ENCODE measurements around the gene MRLN. TPM values are rescaled to one million over a fixed set of nuclear protein-coding genes. Genes with fewer than 3 reads are reported as not detected.

Gene MRLN
- total RNA-seq, 4 donors from 2014 or later = not detected

- Histone ChIP-seq H3K9me3 (no peaks in the 10 kb centered on the region), H3K36me3 (no peaks in the 10 kb centered on the region), H3K4me1 (no peaks in the 10 kb centered on the region), H3K27me3 (no peaks in the 10 kb centered on the region), H3K4me3 (no peak overlapping the region), H3K27ac (no peak overlapping the region)
- DNase-seq = no peak
- intact Hi-C loops (cut with DNase I) = no loop called here
- TF ChIP-seq POLR2A (IDR thresholded peaks at IDR 0.05) (no peak), CTCF (IDR thresholded peaks at IDR 0.05) (no peak)
- WGBS, 2 donors = 87 to 96% methylated on average over 1 of the region's 1 CpG
Measured at GRCh38 chr10:59694936-59695335, 58.3 kb downstream of the MRLN start.

DNA sequence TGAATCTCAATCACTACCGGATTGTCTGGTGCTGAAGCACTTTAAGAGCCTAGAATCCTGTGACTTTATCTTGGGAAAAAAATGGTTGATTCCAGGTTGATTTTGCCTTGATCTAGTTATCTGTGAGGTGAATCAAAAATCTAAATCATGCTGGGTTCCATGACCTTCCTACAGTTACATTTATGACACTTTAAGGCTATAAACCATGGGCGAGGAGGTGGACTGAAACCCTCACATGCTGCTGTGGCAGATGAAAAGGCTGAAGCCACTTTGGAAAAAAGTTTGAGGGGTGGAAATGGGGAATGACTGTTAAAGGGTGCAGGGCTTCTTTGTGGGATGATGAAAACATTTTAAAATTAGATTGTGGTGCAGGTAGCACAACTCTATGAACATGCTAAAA, 61.1 kb downstream of the MRLN start:
- Histone ChIP-seq H3K27ac (no peak overlapping the region), H3K4me3 (no peak overlapping the region), H3K4me1 (peaks cover 0 to 22% (median 0%) of the 10 kb centered on the region in 3 donors), H3K9me3 (no peaks in the 10 kb centered on the region), H3K36me3 (no peaks in the 10 kb centered on the region), H3K27me3 (no peaks in the 10 kb centered on the region)
- WGBS, 2 donors = 86 to 89% methylated on average over 2 of the region's 2 CpGs
- no peak for TF ChIP-seq CTCF (IDR thresholded peaks at IDR 0.05)
- no peak for TF ChIP-seq POLR2A (IDR thresholded peaks at IDR 0.05)
- intact Hi-C loops (cut with DNase I) = no loop called here
- DNase-seq = no peak

DNA sequence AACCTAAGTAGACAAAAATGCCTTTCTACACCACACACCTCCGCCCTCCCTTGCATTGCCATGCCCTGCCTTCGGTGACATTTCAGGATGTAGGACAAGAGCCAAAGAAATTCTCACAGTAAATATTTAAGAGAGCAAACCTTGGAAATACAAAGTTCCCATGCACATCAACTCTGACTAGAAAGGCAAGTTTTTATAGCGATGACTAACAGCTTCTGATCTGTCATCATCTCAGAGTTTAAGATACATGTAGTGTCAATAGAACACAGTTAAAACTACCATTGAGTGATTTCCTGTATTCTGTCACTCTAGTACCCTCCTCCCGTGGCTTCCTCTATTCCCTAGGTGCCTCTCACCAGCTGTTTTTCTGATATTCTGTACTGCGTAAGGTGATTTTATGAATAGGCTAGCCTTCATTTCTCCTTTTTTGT, 64.3 kb downstream of the MRLN start:
- TF ChIP-seq POLR2A (IDR thresholded peaks at IDR 0.05) (no peak), CTCF (IDR thresholded peaks at IDR 0.05) (no peak)
- H3K27me3 ChIP-seq = no peaks in the 10 kb centered on the region
- no peak overlapping the region for H3K4me3 ChIP-seq
- peak overlapping the region in 3 of 4 donors; percentile 45 to 69 (median 60) for H3K27ac ChIP-seq
- H3K4me1 ChIP-seq = peaks cover 0 to 22% (median 0%) of the 10 kb centered on the region in 3 donors
- 57 to 70% methylated on average over 5 of the region's 5 CpGs for WGBS, 2 donors
- H3K36me3 ChIP-seq = no peaks in the 10 kb centered on the region
- DNase-seq = no peak
- intact Hi-C loops (cut with DNase I) = no loop called here
- no peaks in the 10 kb centered on the region for H3K9me3 ChIP-seq

DNA sequence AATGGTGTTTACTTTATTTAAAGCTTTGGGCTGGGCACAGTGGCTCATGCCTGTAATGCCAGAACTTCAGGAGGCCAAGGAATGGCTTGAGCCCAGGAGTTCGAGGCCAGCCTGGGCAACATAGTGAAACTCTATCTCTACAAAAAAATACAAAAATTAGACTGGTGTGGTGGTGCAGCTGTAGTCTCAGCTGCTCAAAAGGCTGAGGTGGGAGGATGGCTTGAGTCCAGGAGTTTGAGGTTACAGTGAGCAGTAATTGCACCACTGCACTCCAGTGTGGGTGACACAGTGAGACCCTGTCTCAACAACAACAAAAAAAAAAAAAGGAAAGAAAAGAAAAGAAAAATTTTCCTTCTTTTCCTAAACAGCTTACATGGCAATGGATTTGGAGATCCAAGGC, 65.6 kb downstream of the MRLN start:
- DNase-seq = no peak
- Histone ChIP-seq H3K27ac (peak overlapping the region in 1 of 4 donors; percentile 60), H3K36me3 (no peaks in the 10 kb centered on the region), H3K27me3 (no peaks in the 10 kb centered on the region), H3K4me3 (no peak overlapping the region), H3K4me1 (peaks cover 0 to 23% (median 0%) of the 10 kb centered on the region in 3 donors), H3K9me3 (no peaks in the 10 kb centered on the region)
- WGBS, 2 donors = 57 to 86% methylated on average over 1 of the region's 1 CpG
- intact Hi-C loops (cut with DNase I) = no loop called here
- TF ChIP-seq POLR2A (IDR thresholded peaks at IDR 0.05) (no peak), CTCF (IDR thresholded peaks at IDR 0.05) (no peak)

Other genes starting within 250 kb of the MRLN start
- 10 to 100 TPM in 3 of 4 donors, 1 to 10 TPM in 1; 7.8 to 25.6 (median 15.0) TPM for gene SLC16A9, start 43.6 kb downstream of the MRLN start, total RNA-seq
- gene CCDC6, start 153.1 kb upstream of the MRLN start, total RNA-seq = 10 to 100 TPM; 52.5 to 65.8 (median 57.7) TPM

Measured in esophagus squamous epithelium (tissue), 5 donors.